H1 (cell line): ENCODE results near the gene PDE6B. TPM values are rescaled to one million over a fixed set of nuclear protein-coding genes. Genes with fewer than 3 reads are reported as not detected.

ENCODE experiments used
- CTCF ChIA-PET: fragments of 300-600 bp; sonication (Branson Sonifier 250); formaldehyde crosslinking; loops from one replicate; lab custom pipeline; 2021; ENCODE audit not compliant: partially characterized antibody; lab: Charles Lee
- POLR2A ChIA-PET: fragments of 300-600 bp; sonication (Branson Sonifier 250); formaldehyde crosslinking; loops from one replicate; lab custom pipeline; 2021; ENCODE audit warnings: inconsistent platforms; ENCODE audit not compliant: partially characterized antibody; lab: Charles Lee
- DNase-seq, 2 experiments: peaks; one replicate each; pipeline versions ENCODE4 v3.0.0 to v3.0.0-alpha.2; 2010 to 2022; ENCODE audit warnings: low spot score in 2 of 2, low read depth in 1 of 2, mixed read lengths in 1 of 2
- FAIRE-seq: peaks from 2 replicates; lab custom pipeline; 2011; peaks lifted over from hg19 to GRCh38; lab: Jason Lieb, UNC
- H2AFZ ChIP-seq: 2 replicates; pipeline ENCODE4 v1.8.1; 2012; ENCODE audit warnings: low read length, inconsistent platforms
- H2AK5ac ChIP-seq: 2 replicates; pipeline ENCODE4 v1.6.1; 2013; ENCODE audit warnings: low read depth, low read length
- H2BK120ac ChIP-seq: replicated peaks from 2 replicates; pipeline ENCODE3; 2013; ENCODE audit warnings: low read depth, low read length, inconsistent platforms
- H2BK12ac ChIP-seq: 2 replicates; pipeline ENCODE4 v1.6.1; 2013; ENCODE audit warnings: low read depth, low read length
- H2BK15ac ChIP-seq: 2 replicates; pipeline ENCODE4 v1.6.1; 2013; ENCODE audit warnings: low read length
- H2BK20ac ChIP-seq: 2 replicates; pipeline ENCODE4 v1.6.1; 2013; ENCODE audit warnings: low read length
- H2BK5ac ChIP-seq: 2 replicates; pipeline ENCODE4 v1.6.1; 2013; ENCODE audit warnings: low read depth, low read length
- H3K14ac ChIP-seq: 2 replicates; pipeline ENCODE4 v1.6.1; 2013; ENCODE audit warnings: inconsistent platforms; ENCODE audit not compliant: insufficient read length
- H3K18ac ChIP-seq: 2 replicates; pipeline ENCODE4 v1.6.1; 2013; ENCODE audit warnings: low read length; ENCODE audit errors: extremely low read depth
- H3K23ac ChIP-seq: 2 replicates; pipeline ENCODE4 v1.6.1; 2013; ENCODE audit warnings: inconsistent platforms; ENCODE audit not compliant: insufficient read length
- H3K23me2 ChIP-seq: 2 replicates; pipeline ENCODE4 v1.6.1; 2013; ENCODE audit warnings: low read depth, low read length
- H3K27ac ChIP-seq: 2 replicates; pipeline ENCODE4 v1.6.1; 2011; ENCODE audit warnings: low read depth, low read length, inconsistent platforms
- H3K27me3 ChIP-seq, 4 experiments: replicated peaks in 1 of 4; 1 replicate in 1 of 4; 2 replicates in 3 of 4; pipeline versions ENCODE4 v1.6.1 to v1.8.1; 2011 to 2013; ENCODE audit warnings: low read length in 3 of 4, mild to moderate bottlenecking in 3 of 4, inconsistent platforms in 2 of 4, mixed read lengths in 2 of 4, moderate library complexity in 1 of 4; ENCODE audit not compliant: control insufficient read depth in 3 of 4, insufficient read depth in 3 of 4; ENCODE audit errors: extremely low read depth in 1 of 4
- H3K36me3 ChIP-seq, 4 experiments: 2 replicates each; pipeline versions ENCODE4 v1.6.1 to v1.8.1; 2011 to 2013; ENCODE audit warnings: mild to moderate bottlenecking in 4 of 4, low read length in 3 of 4, moderate library complexity in 2 of 4, control low read depth in 1 of 4, inconsistent platforms in 1 of 4; ENCODE audit not compliant: insufficient read depth in 4 of 4, control insufficient read depth in 2 of 4
- H3K4ac ChIP-seq: replicated peaks from 2 replicates; pipeline ENCODE3; 2013; ENCODE audit warnings: low read length, low read depth, mixed read lengths, inconsistent platforms; ENCODE audit not compliant: insufficient read length
- H3K4me1 ChIP-seq, 4 experiments: replicated peaks in 1 of 4; 1 replicate in 1 of 4; 2 replicates in 3 of 4; pipeline versions ENCODE4 v1.6.1 to v1.8.1; 2011 to 2013; ENCODE audit warnings: low read length in 3 of 4, inconsistent platforms in 2 of 4, mixed read lengths in 1 of 4; ENCODE audit not compliant: insufficient read depth in 4 of 4, control insufficient read depth in 3 of 4
- H3K4me2 ChIP-seq, 2 experiments: 2 replicates each; pipeline versions ENCODE4 v1.6.1 to v1.8.1; 2011 to 2013; ENCODE audit warnings: low read depth in 2 of 2, low read length in 2 of 2, control low read depth in 1 of 2, inconsistent platforms in 1 of 2, mild to moderate bottlenecking in 1 of 2; ENCODE audit not compliant: insufficient read depth in 1 of 2
- H3K4me3 ChIP-seq, 4 experiments: fragments of 200-600, 300-600 bp in 1 of 4; sonication (generic), shearing (Covaris generic), sonication (Bioruptor Twin) in 1 of 4; 2 replicates each; pipeline versions ENCODE4 v1.5.1 to v1.8.1; 2011 to 2016; ENCODE audit warnings: low read length in 4 of 4, low read depth in 3 of 4, control low read depth in 2 of 4, inconsistent platforms in 2 of 4, mild to moderate bottlenecking in 2 of 4, mixed read lengths in 1 of 4, moderate library complexity in 1 of 4; ENCODE audit not compliant: insufficient read depth in 2 of 4; ENCODE audit errors: extremely low read depth in 1 of 4
- H3K56ac ChIP-seq: replicated peaks from 2 replicates; pipeline ENCODE3; 2013; ENCODE audit warnings: low read depth, mild to moderate bottlenecking, mixed read lengths, low read length, inconsistent platforms; ENCODE audit not compliant: insufficient read length
- H3K79me1 ChIP-seq: 2 replicates; pipeline ENCODE4 v1.6.1; 2013; ENCODE audit warnings: low read depth, low read length, control low read depth
- H3K79me2 ChIP-seq, 2 experiments: 2 replicates each; pipeline versions ENCODE4 v1.6.1 to v1.8.1; 2012 to 2013; ENCODE audit warnings: low read length in 2 of 2, mild to moderate bottlenecking in 2 of 2, inconsistent platforms in 1 of 2; ENCODE audit not compliant: insufficient read depth in 2 of 2, control insufficient read depth in 1 of 2
- H3K9ac ChIP-seq, 4 experiments: replicated peaks in 1 of 4; 1 replicate in 1 of 4; 2 replicates in 3 of 4; pipeline versions ENCODE4 v1.6.1 to v1.8.1; 2011 to 2013; ENCODE audit warnings: low read depth in 3 of 4, low read length in 3 of 4, control low read depth in 2 of 4, mild to moderate bottlenecking in 2 of 4, moderate library complexity in 2 of 4, inconsistent platforms in 1 of 4; ENCODE audit errors: extremely low read depth in 1 of 4
- H3K9me3 ChIP-seq, 2 experiments: 2 replicates each; pipeline versions ENCODE4 v1.6.1 to v1.8.1; 2012 to 2013; ENCODE audit warnings: mild to moderate bottlenecking in 2 of 2, moderate library complexity in 2 of 2, control low read depth in 1 of 2, inconsistent platforms in 1 of 2, low read depth in 1 of 2, low read length in 1 of 2, mixed read lengths in 1 of 2; ENCODE audit not compliant: insufficient read depth in 2 of 2
- H4K20me1 ChIP-seq, 2 experiments: replicated peaks in 1 of 2; 2 replicates each; pipeline versions ENCODE3 to v1.8.1; 2011 to 2013; ENCODE audit warnings: inconsistent platforms in 2 of 2, low read length in 2 of 2, mild to moderate bottlenecking in 1 of 2; ENCODE audit not compliant: insufficient read depth in 2 of 2, control insufficient read depth in 1 of 2
- H4K5ac ChIP-seq: 2 replicates; pipeline ENCODE4 v1.6.1; 2013; ENCODE audit warnings: low read length, low read depth, mixed read lengths, inconsistent platforms; ENCODE audit not compliant: insufficient read length
- H4K8ac ChIP-seq: 2 replicates; pipeline ENCODE4 v1.8.0; 2013; ENCODE audit warnings: mild to moderate bottlenecking, moderate library complexity, low read length, inconsistent platforms; ENCODE audit not compliant: insufficient read depth; ENCODE audit errors: extremely low read depth
- H4K91ac ChIP-seq: replicated peaks from 2 replicates; pipeline ENCODE3; 2013; ENCODE audit warnings: low read length, mixed read lengths, inconsistent platforms; ENCODE audit not compliant: insufficient read length
- ATF3 ChIP-seq: IDR thresholded peaks from 2 replicates; pipeline ENCODE4 v1.6.1; 2011; ENCODE audit warnings: low read depth, mild to moderate bottlenecking, low read length; ENCODE audit not compliant: insufficient read depth
- CEBPB ChIP-seq: IDR thresholded peaks from 2 replicates; pipeline ENCODE4 v1.6.1; 2012; ENCODE audit warnings: low read depth, low read length
- CHD2 ChIP-seq: IDR thresholded peaks from 2 replicates; pipeline ENCODE4 v1.6.1; 2012; ENCODE audit warnings: low read length, improper control_type of control experiment
- CTBP2 ChIP-seq: IDR thresholded peaks from 2 replicates; pipeline ENCODE4 v1.7.0; 2011; ENCODE audit warnings: borderline replicate concordance, mild to moderate bottlenecking, moderate library complexity, mixed read lengths, low read length; ENCODE audit not compliant: insufficient read depth, insufficient read length
- E2F6 ChIP-seq: IDR thresholded peaks from 2 replicates; pipeline ENCODE4 v1.6.1; 2012; ENCODE audit warnings: inconsistent platforms
- EP300 ChIP-seq, 2 experiments: IDR thresholded peaks; 1 replicate in 1 of 2; 2 replicates in 1 of 2; pipeline ENCODE4 v1.6.1; 2011 to 2012; ENCODE audit warnings: low read depth in 2 of 2, low read length in 2 of 2, mild to moderate bottlenecking in 2 of 2, borderline replicate concordance in 1 of 2, inconsistent platforms in 1 of 2, moderate library complexity in 1 of 2
- JUND ChIP-seq: IDR thresholded peaks from 2 replicates; pipeline ENCODE4 v1.6.1; 2011; ENCODE audit warnings: mild to moderate bottlenecking, improper control_type of control experiment, low read length
- SIX5 ChIP-seq: IDR thresholded peaks from 2 replicates; pipeline ENCODE4 v1.6.1; 2011; ENCODE audit warnings: mild to moderate bottlenecking, low read depth, low read length
- SP2 ChIP-seq: IDR thresholded peaks from 2 replicates; pipeline ENCODE4 v1.6.1; 2012; ENCODE audit warnings: mild to moderate bottlenecking, low read length, inconsistent platforms
- TAF1 ChIP-seq: IDR thresholded peaks from 2 replicates; pipeline ENCODE4 v1.6.1; 2011; ENCODE audit warnings: mild to moderate bottlenecking, low read depth, low read length
- YY1 ChIP-seq: IDR thresholded peaks from 2 replicates; pipeline ENCODE4 v1.6.1; 2011; ENCODE audit warnings: low read depth, mild to moderate bottlenecking, low read length
- whole genome bisulfite sequencing, 2 experiments: shearing (Covaris generic) in 1 of 2; methylation state at CpG; one replicate each; pipeline versions ENCODE4 v1.1.6 to v1.1.7; 2013 to 2015; ENCODE audit warnings: low lambda C conversion rate in 2 of 2, mixed read lengths in 2 of 2, inconsistent platforms in 1 of 2, low coverage in 1 of 2, missing lambda C conversion rate in 1 of 2; ENCODE audit not compliant: insufficient replicate concordance in 2 of 2, insufficient coverage in 1 of 2, insufficient read length in 1 of 2; ENCODE audit errors: extremely low coverage in 1 of 2, missing lambda C conversion rate in 1 of 2; 5-methylcytosine and 5-hydroxymethylcytosine counted together
- polyA plus RNA-seq, 7 experiments: library from polyadenylated mRNA; depleted of rRNA in 3 of 7; stranded (reverse) in 5 of 7; unstranded in 2 of 7; fragments of >200 nt in 5 of 7; fragments of 200-250 nt in 2 of 7; gene quantifications; 1 replicate in 5 of 7; 2 replicates in 1 of 7; 4 replicates in 1 of 7; pipeline versions ENCODE4 v1.2.1 to v1.2.3, GENCODE V29; 2011 to 2013; ENCODE audit warnings: missing spikeins in 2 of 7, mixed read lengths in 2 of 7
- total RNA-seq: library from RNA; stranded (reverse); fragmentation: NEBNext Ultra II Directional; extraction: Animal tissue kit (Norgen Biotek cat#: 25700); gene quantifications from 2 replicates; pipeline ENCODE4 v1.2.1, GENCODE V29; 2021

Gene PDE6B
- total and polyA plus RNA-seq, 2 of the 8 experiments (the other 6 are each of a cell fraction or from before 2014, with no cell fraction given): 4.1 to 8.4 TPM

GRCh38 chr4:646460-646859, 21.1 kb downstream of the PDE6B start:
- Histone ChIP-seq H4K20me1 (no peaks in the 10 kb centered on the region), H3K23me2 (no peaks in the 10 kb centered on the region), H2AK5ac (no peak overlapping the region), H4K5ac (no peak overlapping the region), H3K27ac (no peak overlapping the region), H3K23ac (no peak overlapping the region), H3K4me2 (no peak overlapping the region), H2BK120ac (no peak overlapping the region), H3K56ac (no peak overlapping the region), H2BK15ac (no peak overlapping the region), H4K91ac (no peak overlapping the region), H3K4ac (no peak overlapping the region), H2BK5ac (no peak overlapping the region), H3K79me1 (no peaks in the 10 kb centered on the region), H2BK12ac (no peak overlapping the region), H3K27me3 (no peaks in the 10 kb centered on the region), H3K36me3 (no peaks in the 10 kb centered on the region), H3K9ac (no peak overlapping the region), H3K79me2 (no peaks in the 10 kb centered on the region), H2BK20ac (no peak overlapping the region), H2AFZ (no peak overlapping the region), H3K4me1 (peaks cover 0 to 5% (median 0%) of the 10 kb centered on the region in 4 experiments; a peak in 1 of 7 replicates), H3K18ac (no peak overlapping the region), H4K8ac (no peak overlapping the region; the same call in 1 of the 2 replicates), H3K9me3 (peaks cover 0 to under 1% of the 10 kb centered on the region in 2 experiments; a peak in 1 of 4 replicates), H3K4me3 (no peak overlapping the region), H3K14ac (no peak overlapping the region)
- TF ChIP-seq JUND (no peak), TAF1 (no peak), CEBPB (no peak), SP2 (no peak), CTBP2 (no peak), YY1 (no peak), SIX5 (no peak), ATF3 (no peak), E2F6 (no peak), CHD2 (no peak), EP300 (IDR thresholded peaks at IDR 0.05; ENCODE audit: borderline replicate concordance in 1 of 2, low read depth in 2 of 2, low read length in 2 of 2) (no peak)
- POLR2A ChIA-PET: interaction anchor here (0.6 kb wide), 1 partner anchor 10 kb away, joined by 3 read pairs; no protein-coding TSS in a partner anchor
- DNase-seq (no peak), FAIRE-seq (no peak)
- 96% methylated on average over 32 of the region's 32 CpGs; no CpG with 5 or more reads in 1 of the 2 experiments for WGBS, 2 experiments
- CTCF ChIA-PET: interaction anchor here (0.8 kb wide), 1 partner anchor 67 kb away, joined by 3 read pairs; no protein-coding TSS in a partner anchor
